Muscle of leg (tissue), 11 donors: ENCODE data around the gene ANTXR2. TPM values are rescaled to one million over a fixed set of nuclear protein-coding genes. Genes with fewer than 3 reads are reported as not detected.

Source experiments
- DNase-seq: peaks from one replicate; pipeline ENCODE4 v3.0.0; 2013
- H3K27ac ChIP-seq: one replicate; pipeline ENCODE4 v1.5.1; 2013; ENCODE audit warnings: mild to moderate bottlenecking, low read length, control low read depth
- H3K27me3 ChIP-seq: one replicate; pipeline ENCODE4 v1.6.1; 2013; ENCODE audit warnings: low read length; ENCODE audit not compliant: control insufficient read depth, insufficient read depth
- H3K36me3 ChIP-seq: one replicate; pipeline ENCODE4 v1.6.1; 2013; ENCODE audit warnings: low read length; ENCODE audit not compliant: control insufficient read depth, insufficient read depth
- H3K4me1 ChIP-seq: one replicate; pipeline ENCODE4 v1.6.1; 2013; ENCODE audit warnings: low read length; ENCODE audit not compliant: control insufficient read depth, insufficient read depth
- H3K4me3 ChIP-seq: one replicate; pipeline ENCODE4 v1.5.1; 2013; ENCODE audit warnings: low read length, control low read depth
- H3K9me3 ChIP-seq: replicated peaks from 2 replicates; pipeline ENCODE4 v1.6.1; 2013; ENCODE audit warnings: low read depth, low read length; ENCODE audit not compliant: control insufficient read depth
- WGBS: methylation state at CpG from one replicate; pipeline ENCODE4 v1.1.5; 2013; ENCODE audit warnings: missing lambda C conversion rate; ENCODE audit not compliant: insufficient coverage; 5-methylcytosine and 5-hydroxymethylcytosine counted together
- polyA plus RNA-seq, 8 donors: library from polyadenylated mRNA; unstranded; fragments of 120-200 nt; gene quantifications; one replicate each; pipeline versions ENCODE4 v1.2.1 to v1.2.3, GENCODE V29; 2013; ENCODE audit warnings: inconsistent platforms in 1 of 8, low replicate concordance in 1 of 8; ENCODE audit not compliant: insufficient read length in 8 of 8, insufficient read depth in 1 of 8
- total RNA-seq: library from RNA; stranded (reverse); fragments of 120-200 nt; gene quantifications from one replicate; pipeline ENCODE4 v1.2.4, GENCODE V29; 2013

ANTXR2 gene
- total and polyA plus RNA-seq, 9 donors = 72.7 to 135 (median 102) TPM

GRCh38 chr4:80081566-80081965 is 8.5 kb upstream of the ANTXR2 start:
- Histone ChIP-seq H3K27me3 (no peaks in the 10 kb centered on the region), H3K27ac (no peak overlapping the region), H3K9me3 (no peaks in the 10 kb centered on the region), H3K4me3 (no peak overlapping the region), H3K4me1 (no peaks in the 10 kb centered on the region), H3K36me3 (no peaks in the 10 kb centered on the region)
- 75% methylated on average over 4 of the region's 4 CpGs for WGBS
- DNase-seq = no peak

GRCh38 chr4:80079255-80079923 is 6.4 kb upstream of the ANTXR2 start:
- H3K36me3 ChIP-seq = no peaks in the 10 kb centered on the region
- no peaks in the 10 kb centered on the region for H3K4me1 ChIP-seq
- H3K27ac ChIP-seq = no peak overlapping the region
- no peak overlapping the region for H3K4me3 ChIP-seq
- no peaks in the 10 kb centered on the region for H3K9me3 ChIP-seq
- 88% methylated on average over 4 of the region's 15 CpGs for WGBS
- peak; percentile 54 for DNase-seq
- H3K27me3 ChIP-seq = no peaks in the 10 kb centered on the region

GRCh38 chr4:80078346-80079092 is 5.5 kb upstream of the ANTXR2 start:
- H3K27ac ChIP-seq = no peak overlapping the region

DNA sequence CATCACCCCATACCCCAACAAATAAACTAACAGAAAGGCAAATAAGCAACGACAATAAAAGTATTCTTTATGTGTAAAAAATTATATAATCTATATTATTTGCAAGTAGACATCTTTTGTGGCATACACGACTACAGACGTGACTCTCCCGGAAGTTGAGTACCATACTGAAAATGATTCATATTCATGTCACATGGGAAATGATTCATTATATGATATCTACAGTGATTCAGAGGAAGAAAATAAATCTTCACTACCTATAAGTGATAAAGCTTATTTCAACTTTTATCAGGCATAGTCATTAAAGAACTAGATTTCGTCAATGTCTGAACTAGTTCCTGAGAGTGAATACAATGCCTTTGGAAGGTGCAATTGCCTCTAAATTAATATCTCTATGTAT is 4.6 kb upstream of the ANTXR2 start:
- no CpG with 5 or more reads among the region's 5 CpGs for WGBS
- no peak for DNase-seq
- Histone ChIP-seq H3K4me1 (peaks cover 7% of the 10 kb centered on the region), H3K36me3 (no peaks in the 10 kb centered on the region), H3K27ac (no peak overlapping the region), H3K4me3 (no peak overlapping the region), H3K9me3 (no peaks in the 10 kb centered on the region), H3K27me3 (no peaks in the 10 kb centered on the region)

More at GRCh38 chr4:80078346-80079092, 5.5 kb upstream of the ANTXR2 start:
- WGBS = 94% methylated on average over 2 of the region's 3 CpGs
- Histone ChIP-seq H3K36me3 (no peaks in the 10 kb centered on the region), H3K4me3 (no peak overlapping the region), H3K4me1 (peaks cover 2% of the 10 kb centered on the region), H3K27me3 (no peaks in the 10 kb centered on the region), H3K9me3 (no peaks in the 10 kb centered on the region)
- DNase-seq = no peak

DNA sequence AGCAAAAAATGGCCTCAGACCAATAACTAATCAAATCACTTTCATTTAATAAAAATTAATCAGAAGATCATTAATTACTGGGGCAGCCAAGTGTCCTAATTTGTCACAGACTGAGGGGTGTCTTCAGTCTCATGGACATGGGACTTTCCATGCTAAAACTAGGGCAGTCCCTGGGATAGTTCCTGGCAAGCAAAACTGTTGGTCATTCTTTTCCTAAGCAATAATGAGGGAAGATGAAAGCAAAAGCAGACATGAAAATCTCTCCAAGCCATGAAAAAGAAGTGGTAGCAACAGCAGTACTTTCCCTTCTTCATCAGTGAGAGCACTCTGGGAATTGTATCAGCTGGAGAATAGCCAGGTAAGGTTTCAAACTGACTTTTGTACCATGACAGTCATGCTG is 3.7 kb upstream of the ANTXR2 start:
- peaks cover 7% of the 10 kb centered on the region for H3K4me1 ChIP-seq

GRCh38 chr4:80075995-80076675 is 3.1 kb upstream of the ANTXR2 start:
- DNase-seq = no peak
- H3K4me1 ChIP-seq = peaks cover 7% of the 10 kb centered on the region
- H3K27me3 ChIP-seq = no peaks in the 10 kb centered on the region
- no peaks in the 10 kb centered on the region for H3K36me3 ChIP-seq
- no peak overlapping the region for H3K4me3 ChIP-seq
- H3K27ac ChIP-seq = no peak overlapping the region
- no peaks in the 10 kb centered on the region for H3K9me3 ChIP-seq

More for the DNA sequence above, 3.7 kb upstream of the ANTXR2 start:
- DNase-seq = no peak
- no peak overlapping the region for H3K27ac ChIP-seq
- no peaks in the 10 kb centered on the region for H3K27me3 ChIP-seq
- no peaks in the 10 kb centered on the region for H3K9me3 ChIP-seq
- H3K36me3 ChIP-seq = no peaks in the 10 kb centered on the region
- H3K4me3 ChIP-seq = no peak overlapping the region

GRCh38 chr4:80074651-80075050 is 1.6 kb upstream of the ANTXR2 start:
- Histone ChIP-seq H3K9me3 (no peaks in the 10 kb centered on the region), H3K4me3 (no peak overlapping the region), H3K27me3 (no peaks in the 10 kb centered on the region), H3K4me1 (peaks cover 7% of the 10 kb centered on the region), H3K36me3 (no peaks in the 10 kb centered on the region), H3K27ac (no peak overlapping the region)
- DNase-seq = no peak

- H3K9me3 ChIP-seq = no peaks in the 10 kb centered on the region
- H3K4me1 ChIP-seq = peaks cover 7% of the 10 kb centered on the region
- no peak for DNase-seq
- no peak overlapping the region for H3K4me3 ChIP-seq
- H3K27me3 ChIP-seq = no peaks in the 10 kb centered on the region
- peak overlapping the region; percentile 97 for H3K27ac ChIP-seq
- no peaks in the 10 kb centered on the region for H3K36me3 ChIP-seq
These were observed 1.0 kb upstream of the ANTXR2 start for GRCh38 chr4:80074069-80074468.

GRCh38 chr4:80073473-80074008 is 512 bp upstream of the ANTXR2 start:
- H3K9me3 ChIP-seq = no peaks in the 10 kb centered on the region
- peak overlapping the region; percentile 97 for H3K27ac ChIP-seq
- no peaks in the 10 kb centered on the region for H3K27me3 ChIP-seq
- no peak for DNase-seq
- H3K4me1 ChIP-seq = peaks cover 7% of the 10 kb centered on the region
- 0% methylated on average over 1 of the region's 4 CpGs for WGBS
- H3K36me3 ChIP-seq = no peaks in the 10 kb centered on the region
- peak overlapping the region; percentile 89 for H3K4me3 ChIP-seq

DNA sequence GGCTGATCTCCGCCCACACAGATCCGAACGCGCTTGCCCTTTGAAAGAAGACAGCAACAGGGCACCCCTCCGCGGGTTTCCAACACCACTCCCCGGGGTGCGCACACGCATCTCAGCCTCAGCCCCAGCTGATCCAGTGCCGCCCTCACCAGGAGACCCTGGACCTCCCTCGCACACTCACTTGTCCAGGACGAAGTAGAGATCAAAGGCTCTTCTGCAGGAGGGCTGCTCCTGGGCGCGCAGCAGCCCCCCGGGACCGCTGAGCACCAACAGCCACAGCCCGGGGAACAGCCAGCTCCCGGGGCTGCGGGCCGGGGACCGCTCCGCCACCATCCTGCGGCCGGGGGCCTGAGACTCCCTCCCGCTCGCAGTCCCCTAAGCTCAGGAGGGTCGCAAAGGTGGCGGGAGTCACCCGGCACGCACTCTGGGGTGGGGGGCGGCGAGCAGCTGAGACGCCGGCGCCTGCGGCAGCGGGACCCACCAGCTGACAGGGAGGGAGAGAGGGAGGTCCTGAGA is 743 bp downstream of the ANTXR2 start:
- Histone ChIP-seq H3K9me3 (no peaks in the 10 kb centered on the region), H3K27ac (peak overlapping the region; percentile 97), H3K4me3 (peak overlapping the region; percentile 89), H3K27me3 (no peaks in the 10 kb centered on the region), H3K36me3 (peaks cover 4% of the 10 kb centered on the region), H3K4me1 (peaks cover 7% of the 10 kb centered on the region)
- DNase-seq = no peak
- WGBS = under 1% methylated on average over 32 of the region's 37 CpGs
